Measurements from ENCODE around the gene NUP43. TPM values are rescaled to one million over a fixed set of nuclear protein-coding genes. Genes with fewer than 3 reads are reported as not detected.
A peak's percentile ranks its signal among the peaks of the same experiment; 100 is the strongest.
"Not testable (repeated sequence)": the region's sequence is repeated elsewhere in the genome, so short reads cannot be mapped to it uniquely, and the experiment has no call there.

The NUP43 gene
- total RNA-seq, 3 donors from 2014 or later (not counting 1 experiment from before 2014, with no cell fraction given) = 20.8 to 33.4 (median 23.5) TPM

GRCh38 chr6:149751239-149751638 lies 4.9 kb upstream of the NUP43 start:
- peak overlapping the region in 1 of 2 donors; percentile 90 for H3K27ac Mint-ChIP-seq
- peaks cover 22 to 28% of the 10 kb centered on the region in 2 donors for H3K4me1 Mint-ChIP-seq
- Histone ChIP-seq H3K4me1 (ENCODE audit: control insufficient read depth, insufficient read depth, low read length) (peaks cover 22% of the 10 kb centered on the region), H3K36me3 (ENCODE audit: control insufficient read depth, insufficient read depth, low read length) (no peaks in the 10 kb centered on the region), H3K9me3 (ENCODE audit: control insufficient read depth, insufficient read depth, low read length) (no peaks in the 10 kb centered on the region), H3K27me3 (ENCODE audit: control insufficient read depth, insufficient read depth, low read length) (no peaks in the 10 kb centered on the region), H3K4me3 (ENCODE audit: low read length) (no peak overlapping the region), H3K27ac (ENCODE audit: low read length) (no peak overlapping the region)
- no peak for DNase-seq
- intact Hi-C loops (cut with micrococcal nuclease) = no loop called here
- no peak overlapping the region for H3K4me3 Mint-ChIP-seq
- no peaks in the 10 kb centered on the region for H3K27me3 Mint-ChIP-seq (ENCODE audit: low read depth in 2 of 2)
- TF ChIP-seq CTCF (IDR thresholded peaks at IDR 0.05) = no peak
- ATAC-seq = no peak
- no peaks in the 10 kb centered on the region for H3K9me3 Mint-ChIP-seq
- no peaks in the 10 kb centered on the region for H3K36me3 Mint-ChIP-seq
- WGBS (ENCODE audit: insufficient coverage) = 93% methylated on average over 6 of the region's 8 CpGs

DNA sequence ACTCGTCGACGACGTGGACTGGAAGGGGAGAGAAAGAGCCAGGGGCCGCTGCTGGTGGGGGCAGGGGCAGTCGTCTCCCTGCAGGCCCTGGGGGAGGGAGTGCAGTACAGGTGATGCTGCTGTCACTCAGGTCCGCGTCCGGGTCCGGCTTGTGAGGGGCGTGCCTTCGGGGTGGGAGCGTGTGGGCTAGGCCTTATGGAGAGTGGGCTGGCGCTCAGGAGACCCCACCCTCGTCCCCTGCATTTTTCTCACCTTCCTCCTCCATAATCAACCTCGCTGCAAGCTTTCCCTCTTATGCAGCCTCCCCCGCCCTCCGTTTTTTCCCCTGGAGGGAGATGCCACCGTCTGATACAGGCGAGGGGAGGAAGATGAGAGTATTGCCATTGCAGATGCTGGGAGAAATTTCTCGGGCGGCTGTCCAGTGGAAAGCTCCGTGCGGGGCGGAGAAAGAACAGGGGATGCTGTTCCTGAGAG lies 3.8 kb upstream of the NUP43 start:
- intact Hi-C loops (cut with micrococcal nuclease) = no loop called here
- H3K4me3 Mint-ChIP-seq = peak overlapping the region; percentile 88
- H3K9me3 Mint-ChIP-seq = no peaks in the 10 kb centered on the region
- H3K4me1 Mint-ChIP-seq = peaks cover 25 to 31% of the 10 kb centered on the region in 2 donors
- no peaks in the 10 kb centered on the region for H3K27me3 Mint-ChIP-seq (ENCODE audit: low read depth in 2 of 2)
- peak overlapping the region; percentile 85 to 90 for H3K27ac Mint-ChIP-seq
- Histone ChIP-seq H3K27ac (ENCODE audit: low read length) (peak overlapping the region; percentile 89), H3K4me1 (ENCODE audit: control insufficient read depth, insufficient read depth, low read length) (peaks cover 26% of the 10 kb centered on the region), H3K4me3 (ENCODE audit: low read length) (peak overlapping the region; percentile 88), H3K9me3 (ENCODE audit: control insufficient read depth, insufficient read depth, low read length) (no peaks in the 10 kb centered on the region), H3K27me3 (ENCODE audit: control insufficient read depth, insufficient read depth, low read length) (no peaks in the 10 kb centered on the region), H3K36me3 (ENCODE audit: control insufficient read depth, insufficient read depth, low read length) (no peaks in the 10 kb centered on the region)
- WGBS (ENCODE audit: insufficient coverage) = 1% methylated on average over 23 of the region's 25 CpGs
- no peak for TF ChIP-seq CTCF (IDR thresholded peaks at IDR 0.05)
- DNase-seq (peak in 1 of 2 donors; percentile 56), ATAC-seq (peak in 2 of 3 donors; percentile 10 to 25)
- H3K36me3 Mint-ChIP-seq = no peaks in the 10 kb centered on the region

GRCh38 chr6:149749594-149750135 lies 3.3 kb upstream of the NUP43 start, which contains the start of gene PCMT1:
Gene PCMT1, plus strand, starts transcription at chr6:149749741. Its CDS starts 161 bp downstream, at chr6:149749902.
- peaks cover 28% of the 10 kb centered on the region for H3K4me1 ChIP-seq (ENCODE audit: control insufficient read depth, insufficient read depth, low read length)
- peaks cover 25 to 31% of the 10 kb centered on the region in 2 donors for H3K4me1 Mint-ChIP-seq

DNA sequence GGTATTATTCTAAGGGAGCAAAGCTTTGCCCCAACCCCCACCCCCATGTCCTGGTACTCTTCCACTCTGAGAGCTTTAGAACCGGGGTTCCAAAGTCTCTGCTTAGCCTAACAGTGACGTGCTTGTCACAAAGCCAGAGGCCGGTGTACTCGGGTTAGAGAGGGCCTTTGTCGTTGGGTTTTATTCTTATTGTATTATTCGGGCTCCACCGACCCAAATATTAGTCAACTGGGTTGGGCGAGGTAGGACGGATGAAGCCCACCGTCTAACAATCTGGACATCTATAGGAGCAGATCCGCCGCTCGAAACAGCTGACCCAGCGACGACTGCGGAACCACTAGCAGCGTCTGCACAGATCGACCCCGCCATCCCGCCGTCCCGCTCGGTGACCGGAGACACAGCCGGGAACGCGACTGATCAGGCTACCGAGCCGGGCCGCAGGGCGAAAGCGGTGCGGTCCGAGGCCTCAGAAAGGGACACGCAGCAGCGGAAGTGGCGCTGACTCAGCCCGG lies 2.8 kb upstream of the NUP43 start:
- H3K4me3 ChIP-seq (ENCODE audit: low read length) = peak overlapping the region; percentile 47
- Mint-ChIP-seq H3K4me1 (peaks cover 25 to 31% of the 10 kb centered on the region in 2 donors), H3K27ac (peak overlapping the region; percentile 85 to 90), H3K4me3 (peak overlapping the region; percentile 88)
- under 1% methylated on average over 25 of the region's 38 CpGs for WGBS (ENCODE audit: insufficient coverage)
- peak in 1 of 3 donors; percentile 0 for ATAC-seq
- H3K27me3 ChIP-seq (ENCODE audit: control insufficient read depth, insufficient read depth, low read length); H3K9me3 ChIP-seq (ENCODE audit: control insufficient read depth, insufficient read depth, low read length); H3K9me3 Mint-ChIP-seq; H3K27me3 Mint-ChIP-seq (ENCODE audit: low read depth in 2 of 2); DNase-seq; H3K36me3 ChIP-seq (ENCODE audit: control insufficient read depth, insufficient read depth, low read length); H3K36me3 Mint-ChIP-seq: not testable (repeated sequence)
- H3K4me1 ChIP-seq (ENCODE audit: control insufficient read depth, insufficient read depth, low read length) = peaks cover 28% of the 10 kb centered on the region
- H3K27ac ChIP-seq (ENCODE audit: low read length) = peak overlapping the region; percentile 76
- intact Hi-C loops (cut with micrococcal nuclease) = loop anchor here (5.0 to 10.0 kb wide), 2 partner anchors 186 to 202 kb away; partner anchors contain the start of gene PPIL4

More at GRCh38 chr6:149749594-149750135, 3.3 kb upstream of the NUP43 start, which contains the start of gene PCMT1:
- TF ChIP-seq CTCF (IDR thresholded peaks at IDR 0.05) = no peak
- Mint-ChIP-seq H3K36me3 (no peaks in the 10 kb centered on the region), H3K27me3 (ENCODE audit: low read depth in 2 of 2) (no peaks in the 10 kb centered on the region), H3K9me3 (no peaks in the 10 kb centered on the region), H3K27ac (peak within 1 kb of the TSS; percentile 85 to 90), H3K4me3 (peak within 1 kb of the TSS; percentile 88)
- peak; percentile 91 to 96 for DNase-seq
- Histone ChIP-seq H3K36me3 (ENCODE audit: control insufficient read depth, insufficient read depth, low read length) (no peaks in the 10 kb centered on the region), H3K27ac (ENCODE audit: low read length) (peak within 1 kb of the TSS; percentile 89), H3K9me3 (ENCODE audit: control insufficient read depth, insufficient read depth, low read length) (no peaks in the 10 kb centered on the region), H3K27me3 (ENCODE audit: control insufficient read depth, insufficient read depth, low read length) (no peaks in the 10 kb centered on the region), H3K4me3 (ENCODE audit: low read length) (peak within 1 kb of the TSS; percentile 88)
- under 1% methylated on average over 60 of the region's 60 CpGs for WGBS (ENCODE audit: insufficient coverage)
- peak; percentile 79 to 94 (median 86) for ATAC-seq
- intact Hi-C loops (cut with micrococcal nuclease) = loop anchor here (5.0 to 10.0 kb wide), 2 partner anchors 185 to 202 kb away; partner anchors contain the start of gene PPIL4

GRCh38 chr6:149745252-149745651 lies 1.1 kb downstream of the NUP43 start:
- not testable (repeated sequence) for H3K27ac ChIP-seq (ENCODE audit: low read length)
- WGBS (ENCODE audit: insufficient coverage) = 90% methylated on average over 7 of the region's 10 CpGs
- H3K27ac Mint-ChIP-seq = peak overlapping the region; percentile 90 to 94

More at GRCh38 chr6:149745252-149745651, 1.1 kb downstream of the NUP43 start:
- intact Hi-C loops (cut with micrococcal nuclease) = loop anchor here (5.0 to 10.0 kb wide), 2 partner anchors 190 to 198 kb away; partner anchors contain the start of gene PPIL4
- H3K4me3 ChIP-seq (ENCODE audit: low read length); DNase-seq; H3K9me3 ChIP-seq (ENCODE audit: control insufficient read depth, insufficient read depth, low read length); H3K36me3 Mint-ChIP-seq; H3K27me3 ChIP-seq (ENCODE audit: control insufficient read depth, insufficient read depth, low read length); H3K27me3 Mint-ChIP-seq (ENCODE audit: low read depth in 2 of 2); H3K9me3 Mint-ChIP-seq; ATAC-seq: not testable (repeated sequence)
- Histone ChIP-seq H3K36me3 (ENCODE audit: control insufficient read depth, insufficient read depth, low read length) (peaks cover 31% of the 10 kb centered on the region), H3K4me1 (ENCODE audit: control insufficient read depth, insufficient read depth, low read length) (peaks cover 18% of the 10 kb centered on the region)
- Mint-ChIP-seq H3K4me1 (peaks cover 24 to 25% of the 10 kb centered on the region in 2 donors), H3K4me3 (peak overlapping the region; percentile 98)
